GM19193 (cell line): ENCODE data around the gene SPCS2.

Experiments
- POLR2A ChIP-seq: IDR thresholded peaks from 4 replicates; pipeline ENCODE4 v1.6.1; 2011; ENCODE audit not compliant: insufficient read depth, insufficient read length; ENCODE audit errors: extremely low read depth

Gene SPCS2

GRCh38 chr11:74948898-74949752 lies at the start of gene SPCS2, which contains the start of gene XRRA1:
Gene SPCS2, plus strand, starts transcription at chr11:74949266. Its CDS starts 20 bp downstream, at chr11:74949286.
Gene XRRA1, minus strand, starts transcription at chr11:74949091. Its CDS starts 8,213 bp downstream, at chr11:74940878.
- TF ChIP-seq POLR2A, result peak; percentile 92

GRCh38 chr11:74902342-74902741 lies 46.7 kb upstream of the SPCS2 start:
- TF ChIP-seq POLR2A, result no peak

- TF ChIP-seq POLR2A, result no peak
Measured at GRCh38 chr11:74905326-74905725, 43.7 kb upstream of the SPCS2 start.

- no peak for TF ChIP-seq POLR2A
Measured at GRCh38 chr11:74909385-74909784, 39.7 kb upstream of the SPCS2 start.

- no peak for TF ChIP-seq POLR2A
Measured at GRCh38 chr11:74909812-74910211, 39.3 kb upstream of the SPCS2 start.

- no peak for TF ChIP-seq POLR2A
Measured at GRCh38 chr11:74923125-74923524, 25.9 kb upstream of the SPCS2 start.

GRCh38 chr11:74925281-74925680 lies 23.8 kb upstream of the SPCS2 start:
- no peak for TF ChIP-seq POLR2A

GRCh38 chr11:74926304-74927030 lies 22.6 kb upstream of the SPCS2 start:
- no peak for TF ChIP-seq POLR2A

GRCh38 chr11:74927496-74927895 lies 21.6 kb upstream of the SPCS2 start:
- no peak for TF ChIP-seq POLR2A

- TF ChIP-seq POLR2A, result no peak
Measured at GRCh38 chr11:74929431-74930363, 19.4 kb upstream of the SPCS2 start.

GRCh38 chr11:74932169-74932568 lies 16.9 kb upstream of the SPCS2 start:
- TF ChIP-seq POLR2A, result no peak

GRCh38 chr11:74932797-74933196 lies 16.3 kb upstream of the SPCS2 start:
- TF ChIP-seq POLR2A, result no peak

- TF ChIP-seq POLR2A, result no peak
Measured at GRCh38 chr11:74933765-74934164, 15.3 kb upstream of the SPCS2 start.

GRCh38 chr11:74935285-74935684 lies 13.8 kb upstream of the SPCS2 start:
- TF ChIP-seq POLR2A, result no peak

- TF ChIP-seq POLR2A, result no peak
Measured at GRCh38 chr11:74936087-74936486, 13.0 kb upstream of the SPCS2 start.
